Smooth muscle cell (in vitro differentiated cells): ENCODE results near the gene NRN1. TPM values are rescaled to one million over a fixed set of nuclear protein-coding genes. Genes with fewer than 3 reads are reported as not detected.

Source experiments
- DNase-seq: peaks from one replicate; lab custom pipeline; 2025; ENCODE audit not compliant: unreplicated experiment; lab: John Stamatoyannopoulos, UW
- H2AFZ ChIP-seq: fragments of 200-600 bp; sonication (generic); 2 replicates; pipeline ENCODE4 v1.6.0; 2016; ENCODE audit warnings: antibody characterized with exemption, low read depth, mild to moderate bottlenecking
- H3F3A ChIP-seq: fragments of 200-600 bp; sonication (generic); 2 replicates; pipeline ENCODE4 v1.6.0; 2017; ENCODE audit warnings: antibody characterized with exemption, low read depth
- H3K27ac ChIP-seq: fragments of 200-600 bp; sonication (generic); 2 replicates; pipeline ENCODE4 v1.5.1; 2016; ENCODE audit warnings: low read depth, mild to moderate bottlenecking
- H3K27me3 ChIP-seq: fragments of 200-600 bp; sonication (generic); 2 replicates; pipeline ENCODE4 v1.6.1; 2016; ENCODE audit warnings: low read depth, mild to moderate bottlenecking
- H3K36me3 ChIP-seq: fragments of 200-600 bp; sonication (generic); 2 replicates; pipeline ENCODE4 v1.5.1; 2016; ENCODE audit warnings: low read depth
- H3K4me1 ChIP-seq: fragments of 200-600 bp; sonication (generic); 2 replicates; pipeline ENCODE4 v1.5.1; 2016; ENCODE audit warnings: low read depth
- H3K4me2 ChIP-seq: fragments of 200-600 bp; sonication (generic); 2 replicates; pipeline ENCODE4 v1.6.0; 2016; ENCODE audit warnings: mild to moderate bottlenecking
- H3K4me3 ChIP-seq: fragments of 200-600 bp; sonication (generic); 2 replicates; pipeline ENCODE4 v1.5.1; 2016; ENCODE audit warnings: mild to moderate bottlenecking
- H3K79me2 ChIP-seq: fragments of 200-600 bp; sonication (generic); 2 replicates; pipeline ENCODE4 v1.6.0; 2016; ENCODE audit warnings: low read depth, mild to moderate bottlenecking
- H3K9ac ChIP-seq: fragments of 200-600 bp; sonication (generic); 2 replicates; pipeline ENCODE4 v1.6.0; 2016; ENCODE audit warnings: low read depth
- H3K9me3 ChIP-seq: fragments of 200-600 bp; sonication (generic); replicated peaks from 2 replicates; pipeline ENCODE4 v1.5.1; 2016; ENCODE audit warnings: low read depth
- H4K20me1 ChIP-seq: fragments of 200-600 bp; sonication (generic); 2 replicates; pipeline ENCODE4 v1.6.0; 2016; ENCODE audit warnings: low read depth
- WGBS: methylation state at CpG from one replicate; pipeline ENCODE4 v1.1.7; 2016; ENCODE audit warnings: low lambda C conversion rate; 5-methylcytosine and 5-hydroxymethylcytosine counted together
- polyA plus RNA-seq: library from polyadenylated mRNA; unstranded; fragments of >200 nt; fragmentation: Nextera tagmentation; extraction: Ambion mirVana; gene quantifications from 2 replicates; pipeline ENCODE4 v1.2.1, GENCODE V29; 2016
- total RNA-seq: library from RNA; depleted of rRNA; stranded (reverse); fragments of >200 nt; gene quantifications from 2 replicates; pipeline ENCODE4 v1.2.3, GENCODE V29; 2014
- TF ChIP-seq, protein P1 (sequence below): fragments of 200-600 bp; sonication (generic); IDR thresholded peaks from 2 replicates; pipeline ENCODE4 v1.5.1; 2017; ENCODE audit warnings: borderline replicate concordance, mild to moderate bottlenecking, antibody characterized with exemption; ENCODE audit not compliant: insufficient read depth, poor library complexity, severe bottlenecking

Gene NRN1
- total and polyA plus RNA-seq, 2 experiments from 2014 or later: 0.27 TPM; not detected in 1

DNA sequence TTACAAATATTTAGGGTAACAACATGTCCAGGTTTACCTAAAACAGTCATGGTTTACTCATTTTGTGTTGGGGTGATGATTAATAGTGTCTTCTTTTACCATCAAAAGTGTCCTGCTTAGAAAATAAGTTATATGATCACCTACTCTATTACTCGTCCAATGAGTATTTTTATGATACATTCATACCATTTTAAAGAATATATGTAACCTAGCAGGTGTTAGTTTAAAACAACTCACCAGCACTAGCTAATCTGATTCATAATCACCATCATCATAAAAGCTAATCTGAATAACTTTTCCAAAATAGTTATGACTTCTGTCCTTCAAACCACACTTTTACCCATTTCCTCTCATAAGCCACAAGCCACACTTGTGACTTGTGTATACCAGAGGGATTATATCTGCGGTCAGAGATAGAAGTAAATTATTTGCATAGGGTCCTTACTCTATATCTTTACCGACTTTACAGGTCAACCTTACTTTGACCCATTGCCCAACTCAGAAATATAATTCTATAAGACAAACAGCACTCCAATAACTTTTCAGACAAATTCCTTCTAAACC is 33.3 kb upstream of the NRN1 start:
- Histone ChIP-seq H3K9ac (no peak overlapping the region), H3K9me3 (no peaks in the 10 kb centered on the region), H3K4me2 (no peak overlapping the region), H3K4me1 (no peaks in the 10 kb centered on the region), H3K36me3 (no peaks in the 10 kb centered on the region), H3K27me3 (peaks cover 11% of the 10 kb centered on the region), H4K20me1 (no peaks in the 10 kb centered on the region), H3K79me2 (no peaks in the 10 kb centered on the region), H3K27ac (no peak overlapping the region), H3F3A (no peaks in the 10 kb centered on the region), H2AFZ (no peak overlapping the region), H3K4me3 (no peak overlapping the region)
- no peak for DNase-seq
- WGBS: 80% methylated on average over 3 of the region's 3 CpGs
- TF ChIP-seq, protein P1, sequence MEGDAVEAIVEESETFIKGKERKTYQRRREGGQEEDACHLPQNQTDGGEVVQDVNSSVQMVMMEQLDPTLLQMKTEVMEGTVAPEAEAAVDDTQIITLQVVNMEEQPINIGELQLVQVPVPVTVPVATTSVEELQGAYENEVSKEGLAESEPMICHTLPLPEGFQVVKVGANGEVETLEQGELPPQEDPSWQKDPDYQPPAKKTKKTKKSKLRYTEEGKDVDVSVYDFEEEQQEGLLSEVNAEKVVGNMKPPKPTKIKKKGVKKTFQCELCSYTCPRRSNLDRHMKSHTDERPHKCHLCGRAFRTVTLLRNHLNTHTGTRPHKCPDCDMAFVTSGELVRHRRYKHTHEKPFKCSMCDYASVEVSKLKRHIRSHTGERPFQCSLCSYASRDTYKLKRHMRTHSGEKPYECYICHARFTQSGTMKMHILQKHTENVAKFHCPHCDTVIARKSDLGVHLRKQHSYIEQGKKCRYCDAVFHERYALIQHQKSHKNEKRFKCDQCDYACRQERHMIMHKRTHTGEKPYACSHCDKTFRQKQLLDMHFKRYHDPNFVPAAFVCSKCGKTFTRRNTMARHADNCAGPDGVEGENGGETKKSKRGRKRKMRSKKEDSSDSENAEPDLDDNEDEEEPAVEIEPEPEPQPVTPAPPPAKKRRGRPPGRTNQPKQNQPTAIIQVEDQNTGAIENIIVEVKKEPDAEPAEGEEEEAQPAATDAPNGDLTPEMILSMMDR: no peak

DNA sequence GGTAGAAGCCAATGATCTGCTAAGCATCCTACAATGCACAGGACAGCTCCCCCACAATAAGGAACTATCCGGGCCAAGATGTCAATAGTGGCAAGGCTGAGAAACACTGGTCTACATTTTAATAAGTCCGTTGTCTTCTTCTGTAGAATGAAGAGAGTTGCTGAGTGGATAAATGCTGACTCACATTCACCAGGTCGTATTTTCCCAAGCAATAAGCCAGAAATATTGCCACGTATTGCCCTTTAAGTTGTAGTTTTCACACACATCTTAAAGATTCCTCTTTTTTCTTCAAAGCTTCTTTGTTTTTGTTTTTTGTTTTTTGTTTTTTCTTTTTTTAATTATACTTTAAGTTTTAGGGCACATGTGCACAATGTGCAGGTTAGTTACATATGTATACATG is 30.5 kb upstream of the NRN1 start:
- Histone ChIP-seq H2AFZ (no peak overlapping the region), H3K9me3 (no peaks in the 10 kb centered on the region), H3K79me2 (no peaks in the 10 kb centered on the region), H3K36me3 (no peaks in the 10 kb centered on the region), H3K4me3 (no peak overlapping the region), H3F3A (no peaks in the 10 kb centered on the region), H4K20me1 (no peaks in the 10 kb centered on the region), H3K27me3 (peaks cover 7% of the 10 kb centered on the region), H3K4me2 (no peak overlapping the region), H3K9ac (no peak overlapping the region), H3K27ac (no peak overlapping the region), H3K4me1 (no peaks in the 10 kb centered on the region)
- TF ChIP-seq, protein P1: no peak
- WGBS: 94% methylated on average over 4 of the region's 4 CpGs
- no peak for DNase-seq

DNA sequence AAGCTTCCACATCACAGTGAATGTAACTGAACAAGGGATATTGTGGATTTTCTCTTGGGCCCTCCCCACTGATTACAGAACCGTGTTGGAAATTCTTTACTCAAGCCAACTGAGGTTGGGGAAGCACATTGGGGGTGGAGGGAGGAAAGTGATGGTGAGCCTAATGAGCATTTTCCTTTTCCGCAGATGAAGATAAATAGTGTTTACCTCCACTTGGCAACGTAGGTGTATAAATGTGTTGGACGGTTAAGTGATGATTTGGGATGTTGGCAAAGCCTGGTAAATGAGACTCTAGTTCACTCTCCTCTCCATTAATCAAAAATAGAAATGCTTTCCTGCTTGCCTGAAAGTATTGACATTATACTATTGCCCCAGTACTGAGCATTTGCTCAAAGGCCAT is 27.1 kb upstream of the NRN1 start:
- Histone ChIP-seq H3K27ac (no peak overlapping the region), H3K4me2 (no peak overlapping the region), H3K9ac (no peak overlapping the region), H3K36me3 (no peaks in the 10 kb centered on the region), H3F3A (no peaks in the 10 kb centered on the region), H3K4me3 (no peak overlapping the region), H3K4me1 (no peaks in the 10 kb centered on the region), H2AFZ (no peak overlapping the region), H3K9me3 (no peaks in the 10 kb centered on the region), H3K27me3 (no peaks in the 10 kb centered on the region), H4K20me1 (no peaks in the 10 kb centered on the region), H3K79me2 (no peaks in the 10 kb centered on the region)
- TF ChIP-seq, protein P1: no peak
- DNase-seq: no peak
- WGBS: 89% methylated on average over 4 of the region's 4 CpGs

DNA sequence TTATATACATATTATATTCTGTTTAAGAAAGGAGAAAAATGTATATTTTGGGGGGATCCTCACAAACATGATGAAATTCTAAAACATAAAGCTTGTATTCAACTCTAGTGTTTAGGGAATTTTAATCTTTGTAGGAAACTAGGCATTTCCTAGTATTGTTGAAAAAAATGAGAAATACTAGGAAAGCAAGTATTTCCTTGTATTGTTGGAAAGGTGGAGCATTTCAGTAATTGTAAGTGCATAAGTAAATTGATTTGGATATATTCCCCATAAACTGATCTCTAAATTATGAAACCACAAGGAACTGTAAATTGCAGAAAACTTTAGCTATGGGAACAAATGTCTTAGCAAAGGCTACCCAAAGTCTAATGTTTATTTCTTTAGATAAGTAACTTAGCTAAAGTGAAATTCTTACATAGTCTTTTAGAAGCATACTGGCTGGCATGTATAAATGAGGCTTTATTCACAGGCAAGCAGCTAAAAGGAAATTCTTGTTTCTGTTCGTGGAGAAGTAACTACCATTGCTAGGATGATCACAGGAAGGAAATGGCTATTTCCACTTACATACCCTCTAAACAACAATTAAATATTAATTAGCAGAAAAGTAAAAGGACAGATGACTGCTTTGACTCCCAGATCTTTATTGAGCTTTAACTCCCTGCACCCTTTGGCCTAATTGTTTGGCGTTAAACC is 19.9 kb upstream of the NRN1 start:
- no peaks in the 10 kb centered on the region for H3K4me1 ChIP-seq
- no peaks in the 10 kb centered on the region for H3K79me2 ChIP-seq
- H3K36me3 ChIP-seq: no peaks in the 10 kb centered on the region
- H3F3A ChIP-seq: no peaks in the 10 kb centered on the region
- H4K20me1 ChIP-seq: no peaks in the 10 kb centered on the region
- no peak overlapping the region for H2AFZ ChIP-seq
- H3K4me3 ChIP-seq: no peak overlapping the region
- H3K9me3 ChIP-seq: no peaks in the 10 kb centered on the region
- no peak overlapping the region for H3K27ac ChIP-seq
- no peak for DNase-seq
- H3K27me3 ChIP-seq: peaks cover 16% of the 10 kb centered on the region
- WGBS: 79% methylated on average over 2 of the region's 2 CpGs
- H3K9ac ChIP-seq: no peak overlapping the region
- TF ChIP-seq, protein P1: no peak
- no peak overlapping the region for H3K4me2 ChIP-seq
